Measurements from ENCODE around the gene RELN.

DNA sequence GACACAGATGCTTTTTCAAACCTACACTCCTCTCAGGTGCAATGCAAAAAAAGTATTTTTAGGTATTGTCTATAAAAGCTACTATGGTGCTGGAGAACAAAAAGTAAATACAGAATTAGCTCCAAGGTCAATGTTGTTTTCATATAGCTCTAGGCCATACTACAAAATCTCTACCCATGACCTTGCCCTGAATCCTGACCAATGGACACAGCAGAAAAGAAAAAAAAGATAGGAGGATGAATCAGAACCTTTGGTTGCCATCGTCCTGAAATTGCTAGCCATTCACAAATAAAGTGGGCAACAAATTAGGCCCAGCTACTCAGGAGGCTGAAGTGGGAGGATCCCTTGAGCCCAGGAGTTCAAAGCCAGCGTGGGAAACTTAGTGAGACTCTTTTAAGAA lies 35.2 kb upstream of the RELN start:
- TF ChIP-seq, protein P1, sequence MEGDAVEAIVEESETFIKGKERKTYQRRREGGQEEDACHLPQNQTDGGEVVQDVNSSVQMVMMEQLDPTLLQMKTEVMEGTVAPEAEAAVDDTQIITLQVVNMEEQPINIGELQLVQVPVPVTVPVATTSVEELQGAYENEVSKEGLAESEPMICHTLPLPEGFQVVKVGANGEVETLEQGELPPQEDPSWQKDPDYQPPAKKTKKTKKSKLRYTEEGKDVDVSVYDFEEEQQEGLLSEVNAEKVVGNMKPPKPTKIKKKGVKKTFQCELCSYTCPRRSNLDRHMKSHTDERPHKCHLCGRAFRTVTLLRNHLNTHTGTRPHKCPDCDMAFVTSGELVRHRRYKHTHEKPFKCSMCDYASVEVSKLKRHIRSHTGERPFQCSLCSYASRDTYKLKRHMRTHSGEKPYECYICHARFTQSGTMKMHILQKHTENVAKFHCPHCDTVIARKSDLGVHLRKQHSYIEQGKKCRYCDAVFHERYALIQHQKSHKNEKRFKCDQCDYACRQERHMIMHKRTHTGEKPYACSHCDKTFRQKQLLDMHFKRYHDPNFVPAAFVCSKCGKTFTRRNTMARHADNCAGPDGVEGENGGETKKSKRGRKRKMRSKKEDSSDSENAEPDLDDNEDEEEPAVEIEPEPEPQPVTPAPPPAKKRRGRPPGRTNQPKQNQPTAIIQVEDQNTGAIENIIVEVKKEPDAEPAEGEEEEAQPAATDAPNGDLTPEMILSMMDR (IDR thresholded peaks at IDR 0.05): no peak
- no peak for TF ChIP-seq POLR2A (IDR thresholded peaks at IDR 0.05)
